Body of pancreas (tissue), 4 donors: ENCODE measurements around the gene MAD2L2.

Experiments used
- POLR2A ChIP-seq, 3 donors: fragments of 450-650 bp; IDR thresholded peaks; one replicate each; pipeline ENCODE4 v1.6.1; 2016; ENCODE audit warnings: antibody characterized with exemption in 3 of 3, mild to moderate bottlenecking in 2 of 3
- TF ChIP-seq, protein P1 (sequence below), 7 experiments: fragments of 450-650 bp in 4 of 7; fragments of 200-600 bp in 3 of 7; sonication (generic) in 3 of 7; IDR thresholded peaks; one replicate each; pipeline ENCODE4 v1.5.1; 2016 to 2019; ENCODE audit warnings: antibody characterized with exemption in 7 of 7

DNA sequence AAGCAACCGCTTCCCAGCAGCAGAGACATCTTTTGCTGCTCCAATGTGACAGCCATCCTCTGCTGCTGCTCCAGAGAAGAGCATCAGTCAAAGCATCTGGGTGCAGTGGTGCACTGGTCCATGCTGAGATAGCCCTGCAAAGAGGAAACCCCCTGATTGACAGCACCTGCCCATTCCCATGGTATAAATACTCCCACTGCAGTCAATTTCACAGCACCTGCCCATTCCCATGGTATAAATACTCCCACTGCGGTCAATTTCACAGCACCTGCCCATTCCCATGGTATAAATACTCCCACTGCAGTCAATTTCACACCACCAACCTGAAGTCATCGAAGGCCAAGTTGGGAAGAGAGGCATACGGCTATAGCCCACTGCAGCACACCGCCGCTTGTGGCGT lies 52.2 kb downstream of the MAD2L2 start:
- TF ChIP-seq, protein P1, sequence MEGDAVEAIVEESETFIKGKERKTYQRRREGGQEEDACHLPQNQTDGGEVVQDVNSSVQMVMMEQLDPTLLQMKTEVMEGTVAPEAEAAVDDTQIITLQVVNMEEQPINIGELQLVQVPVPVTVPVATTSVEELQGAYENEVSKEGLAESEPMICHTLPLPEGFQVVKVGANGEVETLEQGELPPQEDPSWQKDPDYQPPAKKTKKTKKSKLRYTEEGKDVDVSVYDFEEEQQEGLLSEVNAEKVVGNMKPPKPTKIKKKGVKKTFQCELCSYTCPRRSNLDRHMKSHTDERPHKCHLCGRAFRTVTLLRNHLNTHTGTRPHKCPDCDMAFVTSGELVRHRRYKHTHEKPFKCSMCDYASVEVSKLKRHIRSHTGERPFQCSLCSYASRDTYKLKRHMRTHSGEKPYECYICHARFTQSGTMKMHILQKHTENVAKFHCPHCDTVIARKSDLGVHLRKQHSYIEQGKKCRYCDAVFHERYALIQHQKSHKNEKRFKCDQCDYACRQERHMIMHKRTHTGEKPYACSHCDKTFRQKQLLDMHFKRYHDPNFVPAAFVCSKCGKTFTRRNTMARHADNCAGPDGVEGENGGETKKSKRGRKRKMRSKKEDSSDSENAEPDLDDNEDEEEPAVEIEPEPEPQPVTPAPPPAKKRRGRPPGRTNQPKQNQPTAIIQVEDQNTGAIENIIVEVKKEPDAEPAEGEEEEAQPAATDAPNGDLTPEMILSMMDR (IDR thresholded peaks at IDR 0.05) = no peak
- no peak for TF ChIP-seq POLR2A (IDR thresholded peaks at IDR 0.05)
